ENCODE data around the gene PIP5KL1. TPM values are rescaled to one million over a fixed set of nuclear protein-coding genes. Genes with fewer than 3 reads are reported as not detected.
"Not testable (repeated sequence)": the region's sequence is repeated elsewhere in the genome, so short reads cannot be mapped to it uniquely, and the experiment has no call there.

Gene PIP5KL1
- polyA plus RNA-seq, 1 donor (not counting 4 experiments of a cell fraction or from before 2014, with no cell fraction given) = 4.4 TPM

DNA sequence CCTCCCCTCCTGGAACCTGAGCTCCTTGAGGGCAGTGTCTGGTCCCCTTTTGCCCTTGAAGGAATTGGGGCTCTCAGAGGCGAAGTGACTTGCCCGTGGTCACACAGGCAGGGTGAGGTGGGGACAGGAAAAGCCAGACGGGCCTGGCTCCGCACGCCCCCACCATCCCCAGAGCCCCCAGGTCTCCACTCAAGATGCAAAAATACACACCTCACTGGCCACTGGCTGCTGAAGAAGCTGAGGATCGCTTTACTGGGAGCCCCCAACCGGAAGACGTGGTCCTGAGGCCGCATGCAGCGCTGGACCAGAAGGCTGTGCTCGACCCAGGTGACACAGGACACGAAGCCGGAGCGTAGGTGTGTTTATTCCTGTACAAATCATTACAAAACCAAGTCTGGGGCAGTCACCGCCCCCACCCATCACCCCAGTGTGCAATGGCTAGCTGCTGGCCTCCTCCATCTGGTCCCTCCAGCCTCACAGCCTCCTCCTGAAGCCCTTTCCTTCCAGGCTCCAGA lies 45.5 kb downstream of the PIP5KL1 start:
- H3K36me3 ChIP-seq (ENCODE audit: control insufficient read depth in 2 of 2, extremely low read depth in 1 of 2, insufficient read depth in 2 of 2, low read length in 2 of 2) = peaks cover 5 to 14% of the 10 kb centered on the region in 2 experiments
- H4K20me1 ChIP-seq (ENCODE audit: control insufficient read depth, extremely low read depth, insufficient read depth, low read length) = no peaks in the 10 kb centered on the region
- no peaks in the 10 kb centered on the region for H3K4me1 ChIP-seq (ENCODE audit: control insufficient read depth, extremely low read depth, insufficient read depth, low read length)
- no peak overlapping the region for H3K9ac ChIP-seq (ENCODE audit: control insufficient read depth, extremely low read depth, insufficient read depth, low read length)
- DNase-seq (ENCODE audit: low read depth, low spot score) (no peak), FAIRE-seq (no peak)
- H3K4me3 ChIP-seq (ENCODE audit: control insufficient read depth in 2 of 3, extremely low read depth in 1 of 3, insufficient read depth in 2 of 3, low read depth in 1 of 3, low read length in 3 of 3) = no peak overlapping the region
- no peaks in the 10 kb centered on the region for H3K79me2 ChIP-seq (ENCODE audit: control insufficient read depth, insufficient read depth, low read length)
- no peaks in the 10 kb centered on the region for H3K27me3 ChIP-seq (ENCODE audit: control insufficient read depth, extremely low read depth, insufficient read depth, low read length)
- H3K4me2 ChIP-seq (ENCODE audit: control insufficient read depth, extremely low read depth, insufficient read depth, low read depth, low read length) = no peak overlapping the region
- no peaks in the 10 kb centered on the region for H3K9me1 ChIP-seq (ENCODE audit: control insufficient read depth, extremely low read depth, insufficient read depth, low read length)
- no peaks in the 10 kb centered on the region for H3K9me3 ChIP-seq (ENCODE audit: control insufficient read depth, low read depth, low read length)
- dilution Hi-C loops (cut with MboI; ENCODE audit: extremely low pct_ligation_motif_present, low sequenced_read_pairs) = no loop called here
- TF ChIP-seq EZH2 (IDR thresholded peaks at IDR 0.05; ENCODE audit: low read length) = no peak
- TF ChIP-seq, protein P1, sequence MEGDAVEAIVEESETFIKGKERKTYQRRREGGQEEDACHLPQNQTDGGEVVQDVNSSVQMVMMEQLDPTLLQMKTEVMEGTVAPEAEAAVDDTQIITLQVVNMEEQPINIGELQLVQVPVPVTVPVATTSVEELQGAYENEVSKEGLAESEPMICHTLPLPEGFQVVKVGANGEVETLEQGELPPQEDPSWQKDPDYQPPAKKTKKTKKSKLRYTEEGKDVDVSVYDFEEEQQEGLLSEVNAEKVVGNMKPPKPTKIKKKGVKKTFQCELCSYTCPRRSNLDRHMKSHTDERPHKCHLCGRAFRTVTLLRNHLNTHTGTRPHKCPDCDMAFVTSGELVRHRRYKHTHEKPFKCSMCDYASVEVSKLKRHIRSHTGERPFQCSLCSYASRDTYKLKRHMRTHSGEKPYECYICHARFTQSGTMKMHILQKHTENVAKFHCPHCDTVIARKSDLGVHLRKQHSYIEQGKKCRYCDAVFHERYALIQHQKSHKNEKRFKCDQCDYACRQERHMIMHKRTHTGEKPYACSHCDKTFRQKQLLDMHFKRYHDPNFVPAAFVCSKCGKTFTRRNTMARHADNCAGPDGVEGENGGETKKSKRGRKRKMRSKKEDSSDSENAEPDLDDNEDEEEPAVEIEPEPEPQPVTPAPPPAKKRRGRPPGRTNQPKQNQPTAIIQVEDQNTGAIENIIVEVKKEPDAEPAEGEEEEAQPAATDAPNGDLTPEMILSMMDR (optimal IDR thresholded peaks at IDR 0.05 in 1 of 3, IDR thresholded peaks at IDR 0.05 in 1 of 3, conservative IDR thresholded peaks at IDR 0.05 in 1 of 3; ENCODE audit: extremely low read depth in 1 of 3, insufficient read depth in 2 of 3, low read length in 3 of 3) = no peak
- no peak overlapping the region for H3K27ac ChIP-seq (ENCODE audit: control insufficient read depth, insufficient read depth, low read length)
- H2AFZ ChIP-seq (ENCODE audit: control insufficient read depth, low read length) = no peak overlapping the region

DNA sequence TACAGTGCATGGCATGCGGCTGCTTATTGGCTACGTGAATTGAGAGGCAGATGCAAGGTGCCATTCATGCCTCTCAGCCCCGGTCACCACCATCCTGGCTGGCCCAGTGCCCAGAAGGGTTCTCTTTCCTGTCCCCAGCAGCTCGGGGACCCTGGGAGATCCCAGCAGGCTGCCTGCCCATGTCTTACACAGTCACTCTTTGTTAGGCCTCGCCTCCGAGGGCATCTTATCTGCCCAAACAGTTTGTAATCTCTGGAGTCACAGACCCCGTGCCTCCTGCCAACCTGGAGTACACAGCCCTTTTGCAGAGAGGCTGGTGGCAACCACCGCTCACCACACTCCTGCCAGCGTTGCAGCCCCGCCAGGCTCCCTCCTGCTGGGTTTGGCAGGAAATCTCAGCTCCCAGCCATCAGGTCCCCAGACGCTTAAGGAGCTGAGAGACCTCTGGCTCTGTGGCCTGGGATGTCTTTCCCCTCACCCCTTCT lies 46.1 kb downstream of the PIP5KL1 start:
- peaks cover 4 to 12% of the 10 kb centered on the region in 2 experiments for H3K36me3 ChIP-seq (ENCODE audit: control insufficient read depth in 2 of 2, extremely low read depth in 1 of 2, insufficient read depth in 2 of 2, low read length in 2 of 2)

DNA sequence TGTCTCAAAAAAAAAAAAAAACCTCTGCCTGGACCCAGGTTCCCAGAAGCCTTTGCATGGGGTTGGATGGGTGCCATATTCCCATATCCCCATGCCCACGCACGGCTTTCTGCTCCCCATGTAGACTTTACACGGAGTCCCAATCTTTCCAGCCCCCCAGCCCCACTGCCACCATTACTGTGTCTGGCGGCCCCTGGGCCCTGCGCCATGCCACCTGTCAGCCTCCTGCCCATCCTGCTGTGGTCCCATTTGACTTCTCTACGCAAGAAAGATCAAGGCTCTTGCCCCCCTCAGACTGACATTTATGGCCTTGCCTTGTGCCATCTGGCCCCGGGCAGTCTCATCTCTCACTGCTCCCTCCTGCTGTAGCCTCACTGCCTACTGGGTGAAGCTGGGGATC lies 46.6 kb downstream of the PIP5KL1 start:
- no peaks in the 10 kb centered on the region for H3K9me1 ChIP-seq (ENCODE audit: control insufficient read depth, extremely low read depth, insufficient read depth, low read length)
- FAIRE-seq (no peak), DNase-seq (ENCODE audit: low read depth, low spot score) (no peak)
- H3K27me3 ChIP-seq (ENCODE audit: control insufficient read depth, extremely low read depth, insufficient read depth, low read length) = no peaks in the 10 kb centered on the region
- no peak overlapping the region for H2AFZ ChIP-seq (ENCODE audit: control insufficient read depth, low read length)
- H3K9ac ChIP-seq (ENCODE audit: control insufficient read depth, extremely low read depth, insufficient read depth, low read length) = no peak overlapping the region
- no peaks in the 10 kb centered on the region for H4K20me1 ChIP-seq (ENCODE audit: control insufficient read depth, extremely low read depth, insufficient read depth, low read length)
- dilution Hi-C loops (cut with MboI; ENCODE audit: extremely low pct_ligation_motif_present, low sequenced_read_pairs) = no loop called here
- no peak overlapping the region for H3K4me2 ChIP-seq (ENCODE audit: control insufficient read depth, extremely low read depth, insufficient read depth, low read depth, low read length)
- no peaks in the 10 kb centered on the region for H3K79me2 ChIP-seq (ENCODE audit: control insufficient read depth, insufficient read depth, low read length)
- peaks cover 4 to 12% of the 10 kb centered on the region in 2 experiments for H3K36me3 ChIP-seq (ENCODE audit: control insufficient read depth in 2 of 2, extremely low read depth in 1 of 2, insufficient read depth in 2 of 2, low read length in 2 of 2)
- H3K27ac ChIP-seq (ENCODE audit: control insufficient read depth, insufficient read depth, low read length) = no peak overlapping the region
- no peaks in the 10 kb centered on the region for H3K9me3 ChIP-seq (ENCODE audit: control insufficient read depth, low read depth, low read length)
- H3K4me1 ChIP-seq (ENCODE audit: control insufficient read depth, extremely low read depth, insufficient read depth, low read length) = no peaks in the 10 kb centered on the region
- TF ChIP-seq, protein P1 (optimal IDR thresholded peaks at IDR 0.05 in 1 of 3, IDR thresholded peaks at IDR 0.05 in 1 of 3, conservative IDR thresholded peaks at IDR 0.05 in 1 of 3; ENCODE audit: extremely low read depth in 1 of 3, insufficient read depth in 2 of 3, low read length in 3 of 3) = no peak
- TF ChIP-seq EZH2 (IDR thresholded peaks at IDR 0.05; ENCODE audit: low read length) = no peak
- H3K4me3 ChIP-seq (ENCODE audit: control insufficient read depth in 2 of 3, extremely low read depth in 1 of 3, insufficient read depth in 2 of 3, low read depth in 1 of 3, low read length in 3 of 3) = no peak overlapping the region

More for the DNA sequence above, 46.1 kb downstream of the PIP5KL1 start:
- no peak overlapping the region for H3K9ac ChIP-seq (ENCODE audit: control insufficient read depth, extremely low read depth, insufficient read depth, low read length)
- DNase-seq (ENCODE audit: low read depth, low spot score) (no peak), FAIRE-seq (no peak)
- H3K9me3 ChIP-seq (ENCODE audit: control insufficient read depth, low read depth, low read length) = no peaks in the 10 kb centered on the region
- H3K9me1 ChIP-seq (ENCODE audit: control insufficient read depth, extremely low read depth, insufficient read depth, low read length) = no peaks in the 10 kb centered on the region
- H4K20me1 ChIP-seq (ENCODE audit: control insufficient read depth, extremely low read depth, insufficient read depth, low read length) = no peaks in the 10 kb centered on the region
- dilution Hi-C loops (cut with MboI; ENCODE audit: extremely low pct_ligation_motif_present, low sequenced_read_pairs) = no loop called here
- H3K4me3 ChIP-seq (ENCODE audit: control insufficient read depth in 2 of 3, extremely low read depth in 1 of 3, insufficient read depth in 2 of 3, low read depth in 1 of 3, low read length in 3 of 3) = no peak overlapping the region
- TF ChIP-seq EZH2 (IDR thresholded peaks at IDR 0.05; ENCODE audit: low read length) = no peak
- no peaks in the 10 kb centered on the region for H3K27me3 ChIP-seq (ENCODE audit: control insufficient read depth, extremely low read depth, insufficient read depth, low read length)
- H2AFZ ChIP-seq (ENCODE audit: control insufficient read depth, low read length) = no peak overlapping the region
- H3K27ac ChIP-seq (ENCODE audit: control insufficient read depth, insufficient read depth, low read length) = no peak overlapping the region
- no peaks in the 10 kb centered on the region for H3K4me1 ChIP-seq (ENCODE audit: control insufficient read depth, extremely low read depth, insufficient read depth, low read length)
- no peak overlapping the region for H3K4me2 ChIP-seq (ENCODE audit: control insufficient read depth, extremely low read depth, insufficient read depth, low read depth, low read length)
- H3K79me2 ChIP-seq (ENCODE audit: control insufficient read depth, insufficient read depth, low read length) = no peaks in the 10 kb centered on the region

DNA sequence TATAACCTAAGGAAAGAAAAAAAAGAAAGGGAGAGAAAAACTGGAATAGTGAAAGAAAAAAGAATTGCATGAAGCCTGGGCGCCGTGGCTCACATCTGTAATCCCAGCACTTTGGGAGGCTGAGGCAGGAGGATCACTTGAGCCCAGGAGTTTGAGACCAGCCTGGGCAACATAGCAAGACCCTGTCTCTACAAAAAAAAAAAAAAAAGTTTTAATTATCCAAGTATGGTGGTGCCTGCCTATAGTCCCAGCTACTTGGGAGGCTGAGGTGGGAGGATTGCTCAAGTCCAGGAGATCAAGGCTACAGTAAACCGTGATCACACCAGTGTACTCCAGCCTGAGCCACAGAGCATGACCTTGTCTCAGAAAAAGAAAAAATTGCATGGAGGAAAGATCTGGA lies 48.9 kb downstream of the PIP5KL1 start:
- H3K27ac ChIP-seq (ENCODE audit: control insufficient read depth, insufficient read depth, low read length); H3K4me2 ChIP-seq (ENCODE audit: control insufficient read depth, extremely low read depth, insufficient read depth, low read depth, low read length); DNase-seq (ENCODE audit: low read depth, low spot score); H3K4me3 ChIP-seq (ENCODE audit: control insufficient read depth in 2 of 3, extremely low read depth in 1 of 3, insufficient read depth in 2 of 3, low read depth in 1 of 3, low read length in 3 of 3); FAIRE-seq; H3K27me3 ChIP-seq (ENCODE audit: control insufficient read depth, extremely low read depth, insufficient read depth, low read length); H2AFZ ChIP-seq (ENCODE audit: control insufficient read depth, low read length); H3K9me3 ChIP-seq (ENCODE audit: control insufficient read depth, low read depth, low read length); H3K9ac ChIP-seq (ENCODE audit: control insufficient read depth, extremely low read depth, insufficient read depth, low read length); H3K36me3 ChIP-seq (ENCODE audit: control insufficient read depth in 2 of 2, extremely low read depth in 1 of 2, insufficient read depth in 2 of 2, low read length in 2 of 2); H4K20me1 ChIP-seq (ENCODE audit: control insufficient read depth, extremely low read depth, insufficient read depth, low read length); H3K9me1 ChIP-seq (ENCODE audit: control insufficient read depth, extremely low read depth, insufficient read depth, low read length); H3K79me2 ChIP-seq (ENCODE audit: control insufficient read depth, insufficient read depth, low read length); dilution Hi-C loops (cut with MboI; ENCODE audit: extremely low pct_ligation_motif_present, low sequenced_read_pairs): not testable (repeated sequence)
- peaks cover 10% of the 10 kb centered on the region for H3K4me1 ChIP-seq (ENCODE audit: control insufficient read depth, extremely low read depth, insufficient read depth, low read length)

Data from keratinocyte (primary cell).